Neural cell (in vitro differentiated cells): ENCODE measurements around the gene RMP24.

Experiments used
- H2AFZ ChIP-seq: fragments of 200-600, 300-800 bp; sonication (generic), shearing (Covaris generic); 2 replicates; pipeline ENCODE4 v1.6.0; 2014; ENCODE audit warnings: low read depth, mild to moderate bottlenecking, antibody characterized with exemption, low read length, moderate library complexity
- H3F3A ChIP-seq: fragments of 200-600 bp; shearing (Covaris generic); 2 replicates; pipeline ENCODE4 v1.6.1; 2016; ENCODE audit warnings: mild to moderate bottlenecking, moderate library complexity, mixed read lengths, antibody characterized with exemption, low read length; ENCODE audit not compliant: insufficient read depth, poor library complexity, severe bottlenecking
- H3K27ac ChIP-seq: fragments of 200-600, 300-800 bp; sonication (generic), shearing (Covaris generic); 2 replicates; pipeline ENCODE4 v1.5.1; 2014; ENCODE audit warnings: mild to moderate bottlenecking, low read length, moderate library complexity
- H3K27me3 ChIP-seq: fragments of 300-800, 200-600 bp; sonication (generic), shearing (Covaris generic); 2 replicates; pipeline ENCODE4 v1.6.0; 2014; ENCODE audit warnings: mild to moderate bottlenecking, low read depth, low read length, moderate library complexity; ENCODE audit not compliant: insufficient read depth
- H3K36me3 ChIP-seq: fragments of 300-800, 200-600 bp; sonication (generic), shearing (Covaris generic); 2 replicates; pipeline ENCODE4 v1.5.1; 2014; ENCODE audit warnings: mild to moderate bottlenecking, antibody characterized with exemption, low read length, moderate library complexity; ENCODE audit not compliant: insufficient read depth
- H3K4me2 ChIP-seq: fragments of 300-800, 200-600 bp; sonication (generic), shearing (Covaris generic); 2 replicates; pipeline ENCODE4 v1.6.0; 2014; ENCODE audit warnings: mild to moderate bottlenecking, low read length
- H3K4me3 ChIP-seq: fragments of 300-800, 200-600 bp; sonication (generic), shearing (Covaris generic); 2 replicates; pipeline ENCODE4 v1.5.1; 2014; ENCODE audit warnings: mild to moderate bottlenecking, low read length, moderate library complexity
- H3K79me2 ChIP-seq: fragments of 200-600 bp; shearing (Covaris generic); replicated peaks from 2 replicates; pipeline ENCODE4 v1.6.0; 2014; ENCODE audit warnings: mild to moderate bottlenecking, low read length, moderate library complexity; ENCODE audit not compliant: insufficient read depth
- H3K9ac ChIP-seq: fragments of 300-800, 200-600 bp; sonication (generic), shearing (Covaris generic); 2 replicates; pipeline ENCODE4 v1.6.1; 2016; ENCODE audit warnings: mild to moderate bottlenecking, low read length, mixed read lengths
- H3K9me2 ChIP-seq: fragments of 200-600 bp; shearing (Covaris generic); 2 replicates; pipeline ENCODE4 v1.6.1; 2016; ENCODE audit warnings: mild to moderate bottlenecking, low read length, mixed read lengths; ENCODE audit not compliant: insufficient read depth
- H3K9me3 ChIP-seq: fragments of 200-600, 300-800 bp; sonication (generic), shearing (Covaris generic); 2 replicates; pipeline ENCODE4 v1.6.1; 2016; ENCODE audit warnings: mild to moderate bottlenecking, mixed run types, low read length, moderate library complexity, mixed read lengths
- H4K20me1 ChIP-seq: fragments of 200-600 bp; shearing (Covaris generic); 2 replicates; pipeline ENCODE4 v1.6.1; 2016; ENCODE audit warnings: mild to moderate bottlenecking, mixed run types; ENCODE audit not compliant: insufficient read depth
- EP300 ChIP-seq: fragments of 450-650 bp; conservative IDR thresholded peaks from 2 replicates; pipeline ENCODE4 v1.6.1; 2014; ENCODE audit warnings: antibody characterized with exemption, mild to moderate bottlenecking, moderate library complexity; ENCODE audit not compliant: poor library complexity, severe bottlenecking
- EZH2 ChIP-seq: fragments of 200-600, 300-800 bp; shearing (Covaris generic), sonication (generic); IDR thresholded peaks from 2 replicates; pipeline ENCODE4 v1.6.1; 2014; ENCODE audit warnings: antibody characterized with exemption, low read length, borderline replicate concordance, mild to moderate bottlenecking; ENCODE audit not compliant: insufficient read depth, poor library complexity, severe bottlenecking
- MXI1 ChIP-seq: fragments of 450-650 bp; conservative IDR thresholded peaks from 2 replicates; pipeline ENCODE4 v1.6.1; 2014; ENCODE audit warnings: antibody characterized with exemption, mild to moderate bottlenecking; ENCODE audit not compliant: poor library complexity, severe bottlenecking
- POLR2AphosphoS5 ChIP-seq: IDR thresholded peaks from 2 replicates; pipeline ENCODE4 v1.6.1; 2012
- RAD21 ChIP-seq: fragments of 450-650 bp; conservative IDR thresholded peaks from 2 replicates; pipeline ENCODE4 v1.6.1; 2014; ENCODE audit warnings: antibody characterized with exemption, mild to moderate bottlenecking, moderate library complexity
- SMC3 ChIP-seq: fragments of 450-650 bp; conservative IDR thresholded peaks from 2 replicates; pipeline ENCODE4 v1.6.1; 2014; ENCODE audit warnings: antibody characterized with exemption, mild to moderate bottlenecking, moderate library complexity; ENCODE audit not compliant: poor library complexity
- TAF1 ChIP-seq: IDR thresholded peaks from 2 replicates; pipeline ENCODE4 v1.6.1; 2012; ENCODE audit warnings: low read depth
- TF ChIP-seq, protein P1 (sequence below): IDR thresholded peaks from 2 replicates; pipeline ENCODE4 v1.6.1; 2012; ENCODE audit warnings: borderline replicate concordance
- TF ChIP-seq, protein P2 (sequence below): fragments of 450-650 bp; IDR thresholded peaks from 2 replicates; pipeline ENCODE4 v1.5.1; 2014; ENCODE audit warnings: antibody characterized with exemption, mild to moderate bottlenecking, moderate library complexity; ENCODE audit not compliant: poor library complexity, severe bottlenecking

RMP24 gene

DNA sequence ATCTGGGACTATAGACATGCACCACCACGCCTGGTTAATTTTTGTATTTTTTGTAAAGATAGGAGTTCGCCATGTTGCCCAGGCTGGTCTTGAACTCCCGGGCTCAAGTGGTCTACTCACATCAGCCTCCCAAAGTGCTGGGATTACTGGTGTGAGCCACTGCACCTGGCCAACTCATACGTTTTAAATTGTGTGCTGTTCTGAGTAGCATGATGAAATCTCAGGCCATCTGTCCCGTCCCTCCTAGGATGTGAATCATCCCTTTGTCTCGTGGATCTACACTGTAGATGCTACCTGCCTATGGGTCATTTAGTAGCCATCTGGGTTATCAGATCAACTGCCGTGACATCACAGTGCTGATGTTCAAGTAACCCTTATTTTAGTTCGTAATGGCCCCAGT, 38.5 kb upstream of the RMP24 start:
- Histone ChIP-seq H3K4me3 (no peak overlapping the region), H3K27ac (no peak overlapping the region), H3K79me2 (no peaks in the 10 kb centered on the region), H3F3A (no peaks in the 10 kb centered on the region), H4K20me1 (no peaks in the 10 kb centered on the region), H3K9me3 (no peaks in the 10 kb centered on the region), H3K9me2 (no peaks in the 10 kb centered on the region), H3K27me3 (no peaks in the 10 kb centered on the region), H3K36me3 (no peaks in the 10 kb centered on the region), H2AFZ (no peak overlapping the region), H3K9ac (no peak overlapping the region), H3K4me2 (no peak overlapping the region)
- no peak for TF ChIP-seq SMC3
- TF ChIP-seq EZH2 = no peak
- TF ChIP-seq, protein P1, sequence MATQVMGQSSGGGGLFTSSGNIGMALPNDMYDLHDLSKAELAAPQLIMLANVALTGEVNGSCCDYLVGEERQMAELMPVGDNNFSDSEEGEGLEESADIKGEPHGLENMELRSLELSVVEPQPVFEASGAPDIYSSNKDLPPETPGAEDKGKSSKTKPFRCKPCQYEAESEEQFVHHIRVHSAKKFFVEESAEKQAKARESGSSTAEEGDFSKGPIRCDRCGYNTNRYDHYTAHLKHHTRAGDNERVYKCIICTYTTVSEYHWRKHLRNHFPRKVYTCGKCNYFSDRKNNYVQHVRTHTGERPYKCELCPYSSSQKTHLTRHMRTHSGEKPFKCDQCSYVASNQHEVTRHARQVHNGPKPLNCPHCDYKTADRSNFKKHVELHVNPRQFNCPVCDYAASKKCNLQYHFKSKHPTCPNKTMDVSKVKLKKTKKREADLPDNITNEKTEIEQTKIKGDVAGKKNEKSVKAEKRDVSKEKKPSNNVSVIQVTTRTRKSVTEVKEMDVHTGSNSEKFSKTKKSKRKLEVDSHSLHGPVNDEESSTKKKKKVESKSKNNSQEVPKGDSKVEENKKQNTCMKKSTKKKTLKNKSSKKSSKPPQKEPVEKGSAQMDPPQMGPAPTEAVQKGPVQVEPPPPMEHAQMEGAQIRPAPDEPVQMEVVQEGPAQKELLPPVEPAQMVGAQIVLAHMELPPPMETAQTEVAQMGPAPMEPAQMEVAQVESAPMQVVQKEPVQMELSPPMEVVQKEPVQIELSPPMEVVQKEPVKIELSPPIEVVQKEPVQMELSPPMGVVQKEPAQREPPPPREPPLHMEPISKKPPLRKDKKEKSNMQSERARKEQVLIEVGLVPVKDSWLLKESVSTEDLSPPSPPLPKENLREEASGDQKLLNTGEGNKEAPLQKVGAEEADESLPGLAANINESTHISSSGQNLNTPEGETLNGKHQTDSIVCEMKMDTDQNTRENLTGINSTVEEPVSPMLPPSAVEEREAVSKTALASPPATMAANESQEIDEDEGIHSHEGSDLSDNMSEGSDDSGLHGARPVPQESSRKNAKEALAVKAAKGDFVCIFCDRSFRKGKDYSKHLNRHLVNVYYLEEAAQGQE = no peak
- no peak for TF ChIP-seq RAD21
- no peak for TF ChIP-seq EP300
- TF ChIP-seq MXI1 = no peak
- TF ChIP-seq, protein P2, sequence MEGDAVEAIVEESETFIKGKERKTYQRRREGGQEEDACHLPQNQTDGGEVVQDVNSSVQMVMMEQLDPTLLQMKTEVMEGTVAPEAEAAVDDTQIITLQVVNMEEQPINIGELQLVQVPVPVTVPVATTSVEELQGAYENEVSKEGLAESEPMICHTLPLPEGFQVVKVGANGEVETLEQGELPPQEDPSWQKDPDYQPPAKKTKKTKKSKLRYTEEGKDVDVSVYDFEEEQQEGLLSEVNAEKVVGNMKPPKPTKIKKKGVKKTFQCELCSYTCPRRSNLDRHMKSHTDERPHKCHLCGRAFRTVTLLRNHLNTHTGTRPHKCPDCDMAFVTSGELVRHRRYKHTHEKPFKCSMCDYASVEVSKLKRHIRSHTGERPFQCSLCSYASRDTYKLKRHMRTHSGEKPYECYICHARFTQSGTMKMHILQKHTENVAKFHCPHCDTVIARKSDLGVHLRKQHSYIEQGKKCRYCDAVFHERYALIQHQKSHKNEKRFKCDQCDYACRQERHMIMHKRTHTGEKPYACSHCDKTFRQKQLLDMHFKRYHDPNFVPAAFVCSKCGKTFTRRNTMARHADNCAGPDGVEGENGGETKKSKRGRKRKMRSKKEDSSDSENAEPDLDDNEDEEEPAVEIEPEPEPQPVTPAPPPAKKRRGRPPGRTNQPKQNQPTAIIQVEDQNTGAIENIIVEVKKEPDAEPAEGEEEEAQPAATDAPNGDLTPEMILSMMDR = no peak
- no peak for TF ChIP-seq TAF1
- no peak for TF ChIP-seq POLR2AphosphoS5

DNA sequence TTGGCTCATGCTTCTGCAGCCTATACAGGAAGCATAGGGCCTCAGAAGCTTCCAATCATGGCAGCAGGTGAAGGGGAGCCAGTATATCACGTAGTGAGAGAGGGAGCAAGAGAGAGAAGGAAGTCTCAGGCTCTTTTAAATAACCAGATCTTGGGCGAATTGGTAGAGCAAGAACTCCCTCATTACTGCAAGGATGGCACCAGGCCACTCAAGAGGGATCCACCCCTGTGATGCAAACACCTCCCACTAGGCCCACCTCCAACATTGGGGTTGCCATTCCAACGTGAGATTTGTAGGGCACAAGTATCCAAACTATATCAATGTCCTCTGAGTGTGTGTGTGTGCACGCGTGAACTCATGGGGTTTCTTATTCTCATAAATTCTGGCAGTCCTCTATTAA, 37.6 kb upstream of the RMP24 start:
- no peaks in the 10 kb centered on the region for H3K79me2 ChIP-seq
- TF ChIP-seq EP300 (no peak), EZH2 (no peak), POLR2AphosphoS5 (no peak), SMC3 (no peak), MXI1 (no peak), TAF1 (no peak), RAD21 (no peak)
- TF ChIP-seq, protein P1 = no peak
- TF ChIP-seq, protein P2 = no peak

More for the DNA sequence above, 37.6 kb upstream of the RMP24 start:
- Histone ChIP-seq H3F3A (no peaks in the 10 kb centered on the region), H3K27me3 (no peaks in the 10 kb centered on the region), H3K9me2 (no peaks in the 10 kb centered on the region), H4K20me1 (no peaks in the 10 kb centered on the region), H3K36me3 (no peaks in the 10 kb centered on the region), H3K4me2 (no peak overlapping the region), H3K9ac (no peak overlapping the region), H3K9me3 (no peaks in the 10 kb centered on the region), H3K27ac (no peak overlapping the region), H3K4me3 (no peak overlapping the region), H2AFZ (no peak overlapping the region)
